ENCODE data around the gene SEPTIN5. TPM values are rescaled to one million over a fixed set of nuclear protein-coding genes. Genes with fewer than 3 reads are reported as not detected.

SEPTIN5 gene
- total and polyA plus RNA-seq, 9 of the 15 experiments (the other 6 are each of a cell fraction or from before 2014, with no cell fraction given): 0.03 to 195 (median 119) TPM

DNA sequence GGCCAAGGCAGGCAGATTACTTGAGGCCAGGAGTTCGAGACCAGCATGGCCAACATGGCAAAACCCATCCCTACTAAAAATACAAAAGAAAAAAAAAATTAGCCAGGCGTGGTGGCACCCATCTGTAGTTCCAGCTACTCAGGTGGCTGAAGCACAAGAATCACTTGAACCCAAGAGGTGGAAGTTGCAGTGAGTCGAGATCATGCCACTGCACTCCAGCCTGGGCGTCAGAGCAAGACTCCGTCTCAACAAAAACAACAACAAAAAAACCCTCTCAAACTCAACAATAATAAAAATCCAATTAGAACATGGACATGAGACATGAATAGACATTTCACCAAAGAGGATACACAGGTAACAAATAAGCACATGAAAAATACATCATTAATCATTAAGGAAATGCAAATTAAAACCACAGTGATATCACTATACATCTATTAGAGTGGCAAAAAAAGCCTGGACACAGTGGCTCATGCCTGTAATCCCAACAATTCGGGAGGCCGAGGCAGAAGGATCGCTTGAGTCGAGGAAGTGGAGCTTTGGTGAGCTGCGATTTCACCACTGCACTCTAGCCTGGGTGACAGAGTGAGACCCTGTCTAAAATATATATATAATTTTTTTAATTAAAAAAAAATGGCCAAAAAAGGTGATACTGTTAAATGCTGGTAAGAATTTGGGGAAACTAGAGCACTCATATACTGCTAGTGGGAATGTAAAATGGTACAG, 12.7 kb upstream of the SEPTIN5 start:
- Histone ChIP-seq H3K4me1 (replicated peaks in 1 of 2; ENCODE audit: control insufficient read depth in 2 of 2, insufficient read depth in 2 of 2, low read length in 2 of 2) (peaks cover 0 to 8% of the 10 kb centered on the region in 2 experiments; a peak in 2 of 5 replicates), H3K9me1 (ENCODE audit: control insufficient read depth, insufficient read depth, low read length) (peaks cover 7% of the 10 kb centered on the region), H4K20me1 (replicated peaks; ENCODE audit: control insufficient read depth, insufficient read depth, low read length) (peaks cover 12% of the 10 kb centered on the region; the same call in 1 of the 2 replicates), H3K79me2 (ENCODE audit: control insufficient read depth, insufficient read depth, low read length) (no peaks in the 10 kb centered on the region), H2AFZ (ENCODE audit: low read depth, low read length) (peak overlapping the region; percentile 8; the same call in 1 of the 2 replicates), H3K9me3 (replicated peaks; ENCODE audit: control insufficient read depth, insufficient read depth, low read depth, low read length) (no peaks in the 10 kb centered on the region), H3K27me3 (ENCODE audit: control insufficient read depth in 2 of 2, insufficient read depth in 2 of 2, low read length in 2 of 2) (peaks cover 31 to 44% of the 10 kb centered on the region in 2 experiments), H3K4me3 (no peak overlapping the region), H3K27ac (ENCODE audit: extremely low read depth, low read depth, low read length) (no peak overlapping the region), H3K36me3 (ENCODE audit: control insufficient read depth, insufficient read depth, low read length) (no peaks in the 10 kb centered on the region), H3K9ac (ENCODE audit: insufficient read depth in 1 of 2, low read depth in 2 of 2, low read length in 2 of 2) (no peak overlapping the region), H3K4me2 (ENCODE audit: insufficient read depth, low read length) (no peak overlapping the region)
- BruUV-seq (replicated peaks): no TSS peak
- WGBS (ENCODE audit: insufficient coverage, low coverage, missing lambda C conversion rate): 11% methylated on average over 10 of the region's 10 CpGs
- ChIA-PET POLR2A (interaction anchor here (0.6 to 2.2 kb wide), 10 partner anchors 8 to 209 kb away, joined by 3 to 12 read pairs (median 4); no protein-coding TSS in a partner anchor), CTCF (ENCODE audit: low intra/inter-chr PET ratio) (interaction anchor here (0.8 kb wide), 1 partner anchor 14 kb away, joined by 5 read pairs; no protein-coding TSS in a partner anchor)
- FAIRE-seq: no peak
- DNase-seq (ENCODE audit: extremely low read depth in 1 of 4, low spot score in 3 of 4): no peak
- in situ Hi-C loops (cut with MboI): no loop called here
- peak; percentile 11; the same call in 2 of the 3 replicates for ATAC-seq
- intact Hi-C loops (cut with micrococcal nuclease): no loop called here
- no peak for TF ChIP-seq ZNF699 (CRISPR knock-in tag; IDR thresholded peaks at IDR 0.05; ENCODE audit: insufficient replicate concordance)
- TF ChIP-seq LARP7 (IDR thresholded peaks at IDR 0.05): no peak; the same call in 1 of the 2 replicates
- TF ChIP-seq ETV5 (CRISPR knock-in tag; IDR thresholded peaks at IDR 0.05; ENCODE audit: low read depth): 0 out of 2 replicates have a peak, but pooled peaks have one; percentile 27
- no peak for TF ChIP-seq SMARCA5 (IDR thresholded peaks at IDR 0.05)
- TF ChIP-seq, protein P1, sequence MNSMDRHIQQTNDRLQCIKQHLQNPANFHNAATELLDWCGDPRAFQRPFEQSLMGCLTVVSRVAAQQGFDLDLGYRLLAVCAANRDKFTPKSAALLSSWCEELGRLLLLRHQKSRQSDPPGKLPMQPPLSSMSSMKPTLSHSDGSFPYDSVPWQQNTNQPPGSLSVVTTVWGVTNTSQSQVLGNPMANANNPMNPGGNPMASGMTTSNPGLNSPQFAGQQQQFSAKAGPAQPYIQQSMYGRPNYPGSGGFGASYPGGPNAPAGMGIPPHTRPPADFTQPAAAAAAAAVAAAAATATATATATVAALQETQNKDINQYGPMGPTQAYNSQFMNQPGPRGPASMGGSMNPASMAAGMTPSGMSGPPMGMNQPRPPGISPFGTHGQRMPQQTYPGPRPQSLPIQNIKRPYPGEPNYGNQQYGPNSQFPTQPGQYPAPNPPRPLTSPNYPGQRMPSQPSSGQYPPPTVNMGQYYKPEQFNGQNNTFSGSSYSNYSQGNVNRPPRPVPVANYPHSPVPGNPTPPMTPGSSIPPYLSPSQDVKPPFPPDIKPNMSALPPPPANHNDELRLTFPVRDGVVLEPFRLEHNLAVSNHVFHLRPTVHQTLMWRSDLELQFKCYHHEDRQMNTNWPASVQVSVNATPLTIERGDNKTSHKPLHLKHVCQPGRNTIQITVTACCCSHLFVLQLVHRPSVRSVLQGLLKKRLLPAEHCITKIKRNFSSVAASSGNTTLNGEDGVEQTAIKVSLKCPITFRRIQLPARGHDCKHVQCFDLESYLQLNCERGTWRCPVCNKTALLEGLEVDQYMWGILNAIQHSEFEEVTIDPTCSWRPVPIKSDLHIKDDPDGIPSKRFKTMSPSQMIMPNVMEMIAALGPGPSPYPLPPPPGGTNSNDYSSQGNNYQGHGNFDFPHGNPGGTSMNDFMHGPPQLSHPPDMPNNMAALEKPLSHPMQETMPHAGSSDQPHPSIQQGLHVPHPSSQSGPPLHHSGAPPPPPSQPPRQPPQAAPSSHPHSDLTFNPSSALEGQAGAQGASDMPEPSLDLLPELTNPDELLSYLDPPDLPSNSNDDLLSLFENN (IDR thresholded peaks at IDR 0.05; ENCODE audit: low read depth in 2 of 2, low read length in 2 of 2): no peak
- no peak for TF ChIP-seq HNRNPUL1 (IDR thresholded peaks at IDR 0.05; ENCODE audit: low read length)
- no peak for TF ChIP-seq EP400 (IDR thresholded peaks at IDR 0.05)
- TF ChIP-seq MAZ (CRISPR knock-in tag; conservative IDR thresholded peaks at IDR 0.05 in 1 of 2, IDR thresholded peaks at IDR 0.05 in 1 of 2): 0 out of 4 replicates have a peak, but pooled peaks of 1 of the 2 experiments have one; percentile 11
- TF ChIP-seq, protein P2, sequence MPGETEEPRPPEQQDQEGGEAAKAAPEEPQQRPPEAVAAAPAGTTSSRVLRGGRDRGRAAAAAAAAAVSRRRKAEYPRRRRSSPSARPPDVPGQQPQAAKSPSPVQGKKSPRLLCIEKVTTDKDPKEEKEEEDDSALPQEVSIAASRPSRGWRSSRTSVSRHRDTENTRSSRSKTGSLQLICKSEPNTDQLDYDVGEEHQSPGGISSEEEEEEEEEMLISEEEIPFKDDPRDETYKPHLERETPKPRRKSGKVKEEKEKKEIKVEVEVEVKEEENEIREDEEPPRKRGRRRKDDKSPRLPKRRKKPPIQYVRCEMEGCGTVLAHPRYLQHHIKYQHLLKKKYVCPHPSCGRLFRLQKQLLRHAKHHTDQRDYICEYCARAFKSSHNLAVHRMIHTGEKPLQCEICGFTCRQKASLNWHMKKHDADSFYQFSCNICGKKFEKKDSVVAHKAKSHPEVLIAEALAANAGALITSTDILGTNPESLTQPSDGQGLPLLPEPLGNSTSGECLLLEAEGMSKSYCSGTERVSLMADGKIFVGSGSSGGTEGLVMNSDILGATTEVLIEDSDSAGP (CRISPR knock-in tag; IDR thresholded peaks at IDR 0.05): no peak
- TF ChIP-seq MCM3 (IDR thresholded peaks at IDR 0.05): 0 out of 2 replicates have a peak, but pooled peaks have one; percentile 64
- TF ChIP-seq EWSR1 (IDR thresholded peaks at IDR 0.05; ENCODE audit: borderline replicate concordance, low read depth, partially characterized antibody): no peak
- TF ChIP-seq HEY1 (CRISPR knock-in tag; IDR thresholded peaks at IDR 0.05; ENCODE audit: borderline replicate concordance): no peak
- peak; percentile 12 for TF ChIP-seq ETS2 (tag; IDR thresholded peaks at IDR 0.05; ENCODE audit: borderline replicate concordance, poor library complexity, severe bottlenecking)
- no peak for TF ChIP-seq NONO (IDR thresholded peaks at IDR 0.05; ENCODE audit: low read depth in 2 of 2, low read length in 1 of 2)
- TF ChIP-seq NRF1 (conservative IDR thresholded peaks at IDR 0.05 in 1 of 2, IDR thresholded peaks at IDR 0.05 in 1 of 2): no peak
